ENCODE results near the gene ZSCAN22.
A peak's percentile ranks its signal among the peaks of the same experiment; 100 is the strongest.
"Not testable (repeated sequence)": the region's sequence is repeated elsewhere in the genome, so short reads cannot be mapped to it uniquely, and the experiment has no call there.

ZSCAN22 gene

DNA sequence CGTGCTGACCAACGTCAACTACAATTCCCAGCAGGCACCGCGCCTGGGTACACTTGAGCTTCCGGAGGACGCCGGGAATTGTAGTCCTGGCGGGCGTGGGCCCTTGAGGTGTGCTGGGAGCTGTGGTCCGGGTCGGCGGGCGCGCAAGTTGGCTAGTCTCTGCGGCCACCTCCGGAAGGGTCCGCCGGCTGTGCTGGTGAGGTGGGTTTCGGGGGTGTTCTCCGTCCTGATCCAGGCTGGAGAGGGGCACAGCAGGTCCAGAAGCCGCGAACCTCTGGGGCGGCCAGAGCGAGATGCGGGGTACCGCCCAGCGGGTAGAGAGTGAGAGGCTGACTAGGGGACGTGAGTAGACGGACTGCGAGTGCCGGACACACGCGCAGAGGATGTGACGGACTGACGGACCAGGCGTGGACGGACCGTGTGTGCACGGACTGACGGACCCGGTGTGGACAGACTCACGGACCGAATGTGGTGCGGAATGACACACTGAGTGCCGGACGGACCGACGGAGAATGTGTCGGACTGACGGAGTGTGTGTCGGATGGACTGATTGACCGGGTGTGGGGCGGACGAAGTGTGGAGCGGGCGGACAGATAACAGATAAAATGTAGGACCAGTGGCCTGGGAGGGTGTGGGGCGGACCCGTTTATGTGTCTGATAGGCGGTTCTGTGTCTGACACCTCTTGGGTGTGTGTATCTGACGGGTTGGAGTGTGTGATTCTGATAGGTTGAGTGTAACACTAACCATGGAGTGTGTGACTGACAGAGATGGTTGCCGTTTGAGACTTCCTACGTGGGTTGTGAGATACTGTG lies at the start of gene ZSCAN22:
TSS of gene ZSCAN22 (plus strand) at position 81 of the 813 bp plus-strand sequence. CDS start 7,809 bp downstream, outside the sequence.
- DNase-seq (ENCODE audit: low read depth): peak; percentile 86

DNA sequence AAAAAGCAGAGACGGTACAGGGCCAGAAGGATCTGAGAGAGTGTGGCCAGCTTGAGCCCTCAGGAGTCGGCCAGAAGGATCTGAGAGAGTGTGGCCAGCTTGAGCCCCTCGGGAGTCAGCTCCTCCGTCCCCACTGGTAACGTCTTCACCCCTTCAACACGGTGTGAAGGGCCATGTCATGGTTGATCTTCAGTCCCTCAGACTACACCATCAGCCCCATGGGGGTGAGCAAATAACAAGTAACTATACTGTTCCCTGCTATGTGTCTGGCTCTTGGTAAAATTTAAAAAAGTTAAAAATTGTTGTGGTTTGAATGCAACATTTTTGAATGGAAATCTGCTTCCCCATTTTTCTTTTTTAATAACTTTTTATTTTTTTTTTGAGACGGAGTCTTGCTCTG lies 49.6 kb upstream of the ZSCAN22 start:
- DNase-seq (ENCODE audit: low read depth): no peak

DNA sequence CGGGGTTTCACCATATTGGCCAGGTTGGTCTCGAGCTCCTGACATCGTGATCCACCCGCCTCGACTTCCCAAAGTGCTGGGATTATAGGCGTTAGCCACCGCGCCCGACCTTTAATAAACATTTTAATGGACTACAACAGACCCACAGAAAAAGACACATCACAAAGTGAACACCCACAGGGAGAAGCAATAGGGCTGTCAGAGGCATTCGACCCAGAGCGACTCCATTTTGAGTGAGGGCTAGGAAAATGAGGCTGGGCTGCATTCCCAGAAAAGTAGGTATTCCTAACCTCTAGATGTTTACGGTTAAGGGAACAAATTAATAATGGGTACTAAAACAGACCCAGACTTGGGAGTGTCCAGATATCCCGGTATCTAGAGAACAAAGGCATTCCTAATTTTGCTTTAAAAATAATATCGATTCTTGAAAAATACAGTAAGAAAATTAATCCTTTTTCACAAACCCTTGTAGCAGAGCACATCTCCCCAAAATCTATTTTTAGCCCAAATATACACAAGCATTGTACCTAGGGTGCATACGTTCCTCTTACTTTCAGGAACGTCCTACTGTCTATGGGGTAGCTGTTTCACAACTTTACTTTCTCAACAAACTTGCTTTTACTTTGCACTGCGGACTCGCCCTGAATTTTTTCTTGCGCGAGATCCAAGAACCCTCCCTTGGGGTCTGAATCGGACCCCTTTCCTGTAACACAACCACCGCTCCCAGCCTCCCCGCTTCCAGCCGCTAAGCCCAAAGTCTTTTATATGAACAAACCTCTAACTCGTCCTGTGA lies 48.9 kb upstream of the ZSCAN22 start:
- DNase-seq (ENCODE audit: low read depth): no peak

DNA sequence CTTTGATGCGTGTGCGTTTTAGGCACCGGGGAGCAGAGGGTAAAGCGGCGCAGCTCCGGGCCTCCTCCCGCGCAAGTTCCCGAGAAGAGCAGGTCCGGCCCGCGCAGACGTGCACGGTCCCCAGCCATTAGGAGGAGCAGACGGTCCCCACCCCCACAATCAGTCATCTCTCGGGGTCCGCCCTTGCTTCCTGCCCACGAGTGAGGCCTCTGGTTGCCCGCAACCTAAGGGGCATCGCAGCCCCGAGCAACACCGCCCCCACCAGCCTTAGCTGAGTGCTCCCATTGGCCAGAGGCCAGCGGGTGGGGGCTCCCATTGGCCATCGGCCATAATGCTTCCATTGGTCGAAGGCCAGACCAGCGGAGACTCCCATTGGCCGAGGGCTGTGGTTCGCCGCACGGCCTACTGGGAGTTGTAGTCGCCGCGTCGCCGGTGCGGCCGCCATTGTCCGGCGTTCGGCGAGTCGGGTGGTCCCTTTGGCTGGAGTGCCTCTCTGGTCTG lies 48.2 kb upstream of the ZSCAN22 start, which contains the start of gene ZNF8:
TSS of gene ZNF8 (plus strand) at position 415 of the 501 bp plus-strand sequence. CDS start 127 bp downstream, outside the sequence.
- DNase-seq (ENCODE audit: low read depth): peak; percentile 95

DNA sequence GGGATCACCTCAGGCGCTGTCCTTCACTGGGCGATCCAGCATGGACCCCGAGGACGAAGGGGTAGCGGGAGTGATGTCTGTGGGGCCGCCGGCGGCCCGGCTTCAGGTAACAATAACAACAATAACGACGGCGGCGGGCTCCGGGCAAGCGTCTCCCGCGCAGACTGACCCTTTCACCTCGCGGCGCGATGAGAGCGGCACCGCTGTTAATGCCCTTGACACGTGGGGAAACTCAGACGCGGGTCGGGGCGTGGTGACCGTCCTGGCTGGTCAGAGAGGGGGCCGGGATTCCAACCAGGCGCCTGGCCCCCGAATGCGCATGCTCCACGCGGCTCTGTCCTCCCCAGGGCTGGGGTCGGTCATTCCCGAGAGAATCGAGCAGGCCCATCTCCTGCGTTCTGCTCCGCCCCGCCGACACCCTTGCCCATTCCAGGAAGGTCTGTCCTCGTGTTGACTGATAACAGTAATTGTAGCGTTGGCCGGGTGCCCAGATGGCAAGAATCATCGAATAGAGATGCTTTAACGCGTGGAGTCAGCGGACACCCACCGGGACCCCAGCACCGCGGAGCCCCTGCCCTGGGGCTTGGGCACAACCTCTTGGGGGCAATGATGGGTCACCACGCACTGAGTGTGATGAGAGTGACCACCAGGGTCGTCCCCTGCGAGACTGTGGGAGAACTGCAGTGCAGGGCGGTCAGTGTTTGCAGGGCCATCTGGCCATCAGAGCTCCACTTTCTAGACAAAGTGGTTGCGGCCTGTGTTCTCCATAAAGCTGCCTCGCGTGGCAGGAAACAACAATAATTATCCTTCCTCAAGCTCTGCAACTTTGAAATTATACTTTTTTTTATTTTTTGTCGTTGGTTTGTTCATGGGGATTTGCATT lies 47.5 kb upstream of the ZSCAN22 start:
- DNase-seq (ENCODE audit: low read depth): peak; percentile 27

DNA sequence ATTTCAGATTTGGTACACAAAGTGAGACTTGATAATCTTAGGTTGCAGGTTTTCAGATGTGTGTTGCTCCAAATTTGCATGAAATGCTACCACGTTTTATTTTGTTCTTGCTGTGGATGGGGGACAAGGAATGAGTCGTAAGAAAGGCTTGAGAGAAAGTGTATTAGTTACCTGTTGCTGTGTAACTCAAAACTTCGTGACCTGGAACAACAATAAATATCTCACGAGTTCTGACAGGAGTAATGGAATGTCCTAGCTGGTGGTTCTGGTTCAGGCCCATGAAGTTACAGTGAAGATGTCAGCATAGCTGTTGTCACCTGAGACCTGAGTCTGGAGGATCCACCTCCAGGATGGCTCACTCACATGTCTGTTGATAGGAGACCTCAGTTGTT lies 46.9 kb upstream of the ZSCAN22 start:
- no peak for DNase-seq (ENCODE audit: low read depth)

DNA sequence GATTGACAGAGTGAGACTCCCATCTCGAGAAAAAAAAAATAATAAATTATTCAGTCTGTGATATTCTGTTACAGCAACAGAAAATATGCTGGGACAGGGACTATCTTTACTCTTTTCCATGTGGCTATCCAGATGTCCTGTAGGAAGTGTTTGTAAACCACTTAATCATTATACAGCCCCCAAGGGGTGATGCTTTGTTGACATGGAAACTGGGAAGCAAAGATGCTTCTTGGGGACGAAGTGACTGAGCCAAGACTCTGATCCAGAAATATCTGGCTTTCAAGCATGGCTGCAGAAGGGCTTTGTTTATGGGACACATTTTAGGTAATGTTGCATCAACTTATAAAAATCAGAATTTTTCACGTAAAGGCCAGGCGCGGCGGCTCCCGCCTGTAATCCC lies 42.6 kb upstream of the ZSCAN22 start:
- DNase-seq (ENCODE audit: low read depth): no peak

DNA sequence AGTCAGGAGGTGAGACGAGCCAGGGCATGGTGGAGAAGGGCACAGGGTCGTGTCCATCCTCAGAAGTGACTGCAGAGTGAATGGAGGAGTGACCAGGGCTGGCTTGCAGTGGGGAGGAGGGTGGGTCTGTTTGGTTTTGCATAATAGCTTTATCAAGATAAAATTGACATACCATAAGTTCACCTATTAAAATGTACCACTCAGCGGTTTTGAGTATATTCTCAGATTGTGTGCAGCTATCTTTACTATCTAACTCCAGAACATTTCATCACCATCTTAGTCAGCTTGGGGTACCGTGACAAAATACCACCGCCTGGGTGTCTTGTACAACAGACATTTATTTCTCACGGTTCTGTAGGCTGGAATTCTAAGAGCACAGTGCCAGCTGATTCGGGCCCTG lies 34.9 kb upstream of the ZSCAN22 start:
- no peak for DNase-seq (ENCODE audit: low read depth)

DNA sequence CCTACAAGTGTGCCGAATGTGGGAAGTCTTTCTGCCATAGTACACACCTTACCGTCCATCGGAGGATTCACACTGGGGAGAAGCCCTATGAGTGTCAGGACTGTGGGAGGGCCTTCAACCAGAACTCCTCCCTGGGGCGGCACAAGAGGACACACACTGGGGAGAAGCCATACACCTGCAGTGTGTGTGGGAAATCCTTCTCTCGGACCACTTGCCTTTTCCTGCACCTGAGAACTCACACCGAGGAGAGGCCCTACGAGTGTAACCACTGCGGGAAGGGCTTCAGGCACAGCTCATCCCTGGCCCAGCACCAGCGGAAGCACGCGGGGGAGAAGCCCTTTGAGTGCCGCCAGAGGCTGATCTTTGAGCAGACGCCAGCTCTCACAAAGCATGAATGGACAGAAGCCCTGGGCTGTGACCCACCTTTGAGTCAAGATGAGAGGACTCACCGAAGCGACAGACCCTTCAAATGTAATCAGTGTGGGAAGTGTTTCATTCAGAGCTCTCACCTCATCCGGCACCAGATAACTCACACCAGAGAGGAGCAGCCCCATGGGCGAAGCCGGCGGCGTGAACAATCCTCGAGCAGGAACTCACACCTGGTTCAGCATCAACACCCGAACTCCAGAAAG lies 31.9 kb upstream of the ZSCAN22 start:
- DNase-seq (ENCODE audit: low read depth): no peak

DNA sequence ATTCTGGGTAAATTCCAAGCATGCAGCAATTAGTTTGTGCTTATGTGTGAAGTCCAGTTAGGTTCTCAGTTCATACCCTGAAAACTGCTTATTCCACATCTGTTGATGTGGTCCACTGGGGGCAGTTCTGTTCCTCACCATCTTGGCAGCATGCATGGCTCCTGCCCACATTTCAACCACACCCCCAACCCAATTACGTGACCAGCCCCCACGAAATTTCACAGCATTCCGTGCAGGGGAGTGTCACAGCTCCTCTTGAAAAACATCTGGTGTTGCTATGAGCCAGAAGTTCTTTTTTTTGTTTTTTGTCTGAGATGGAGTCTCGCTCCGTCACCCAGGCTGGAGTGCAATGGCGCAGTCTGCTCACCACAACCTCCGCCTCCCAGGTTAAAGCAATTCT lies 30.7 kb upstream of the ZSCAN22 start:
- DNase-seq (ENCODE audit: low read depth): no peak

DNA sequence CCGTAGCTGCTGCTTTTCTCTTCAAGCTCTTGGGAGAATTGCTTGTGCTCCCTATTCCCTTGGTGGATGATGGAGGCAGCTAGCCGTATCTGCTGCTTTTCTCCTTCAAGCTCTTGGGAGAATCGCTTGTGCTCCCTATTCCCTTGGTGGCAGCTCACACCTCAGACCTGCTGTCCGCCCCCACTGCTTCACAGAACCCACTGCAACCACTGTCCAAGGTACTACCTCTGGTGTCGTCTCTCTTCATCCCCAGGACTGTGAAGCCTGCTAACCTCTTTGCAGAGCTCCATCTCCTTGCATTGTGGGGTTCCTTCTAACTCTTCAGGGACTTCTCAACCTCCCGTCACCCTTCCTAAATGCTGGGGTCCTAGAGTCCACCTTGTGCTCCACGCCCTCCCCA lies 26.2 kb upstream of the ZSCAN22 start:
- DNase-seq (ENCODE audit: low read depth): no peak

DNA sequence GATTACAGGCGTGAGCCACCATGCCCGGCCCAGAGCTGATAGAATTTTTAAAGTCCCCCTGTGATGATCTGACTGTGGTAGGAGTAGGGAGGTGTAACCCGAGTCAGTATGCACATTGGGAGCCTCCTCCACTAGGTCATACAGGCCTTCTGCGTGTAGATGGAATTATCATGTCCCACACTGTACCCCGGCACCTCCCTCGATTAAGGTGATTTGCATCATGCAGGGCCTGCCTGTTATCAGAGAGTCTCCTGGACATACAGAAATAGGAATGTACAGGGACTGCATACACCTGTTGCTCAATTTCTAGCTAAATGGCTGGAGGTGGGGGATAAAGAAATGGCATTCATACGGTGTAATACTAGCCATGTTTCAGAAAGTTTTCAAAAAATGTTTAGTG lies 22.5 kb upstream of the ZSCAN22 start:
- DNase-seq (ENCODE audit: low read depth): no peak

DNA sequence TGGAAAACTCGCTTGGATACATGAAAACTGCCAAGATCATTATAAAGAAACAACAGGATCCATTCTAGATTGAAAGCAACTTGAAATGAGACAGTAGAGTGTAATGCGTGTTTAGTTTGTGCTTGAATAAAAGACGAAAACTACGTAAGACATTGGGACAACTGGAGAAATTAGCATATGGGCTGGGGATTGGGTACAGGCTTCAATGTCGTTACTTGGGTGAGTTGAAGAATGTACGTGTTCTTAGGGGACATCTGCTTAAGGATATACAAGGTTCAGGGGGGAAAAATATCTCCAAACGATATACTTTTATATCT lies 22.1 kb upstream of the ZSCAN22 start:
- no peak for DNase-seq (ENCODE audit: low read depth)

DNA sequence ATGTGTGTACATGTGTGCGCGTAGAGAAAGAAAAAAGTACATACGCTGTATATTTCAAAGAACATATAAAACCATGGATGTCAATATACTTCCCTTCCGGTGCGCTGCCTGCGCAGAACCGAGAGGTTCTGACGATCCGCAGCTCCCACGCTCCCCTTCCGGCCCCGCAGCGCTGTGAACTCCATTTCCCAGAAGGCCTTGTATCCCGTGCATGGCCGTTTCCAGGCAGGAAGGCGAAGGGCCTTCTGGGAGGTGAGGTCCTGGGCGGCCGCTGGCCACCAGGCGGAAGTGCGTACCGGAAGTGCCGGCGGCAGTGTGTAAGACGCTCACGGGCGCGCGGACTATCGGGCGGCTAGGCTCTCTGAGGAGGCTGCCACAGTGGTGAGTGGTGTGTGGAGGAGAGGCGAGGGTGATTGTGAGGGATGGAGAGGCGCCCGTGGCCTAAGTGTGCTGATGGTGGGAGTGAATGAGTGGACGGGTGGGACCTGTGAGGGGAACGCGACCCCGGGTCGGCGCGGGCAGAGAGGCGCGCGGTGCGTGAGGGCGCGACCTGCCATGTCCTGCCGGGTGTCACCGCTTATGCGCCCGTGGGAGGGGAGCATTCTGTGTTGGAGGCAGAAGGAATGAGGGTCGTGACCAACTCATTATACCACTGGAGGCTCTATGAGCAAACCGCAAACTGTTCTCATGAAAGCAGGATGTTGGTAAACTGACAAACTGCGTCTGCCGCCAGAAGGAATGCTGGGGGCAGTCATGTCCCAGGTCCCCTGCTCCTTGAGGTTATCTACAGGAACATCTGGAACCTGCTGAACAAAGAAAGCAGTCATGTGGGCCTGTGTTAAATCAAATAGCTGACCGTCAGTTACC lies 21.5 kb upstream of the ZSCAN22 start, which contains the start of gene ERVK3-1:
TSS of gene ERVK3-1 (plus strand) at position 313 of the 867 bp plus-strand sequence. CDS start 6,792 bp downstream, outside the sequence.
- DNase-seq (ENCODE audit: low read depth): peak; percentile 84

DNA sequence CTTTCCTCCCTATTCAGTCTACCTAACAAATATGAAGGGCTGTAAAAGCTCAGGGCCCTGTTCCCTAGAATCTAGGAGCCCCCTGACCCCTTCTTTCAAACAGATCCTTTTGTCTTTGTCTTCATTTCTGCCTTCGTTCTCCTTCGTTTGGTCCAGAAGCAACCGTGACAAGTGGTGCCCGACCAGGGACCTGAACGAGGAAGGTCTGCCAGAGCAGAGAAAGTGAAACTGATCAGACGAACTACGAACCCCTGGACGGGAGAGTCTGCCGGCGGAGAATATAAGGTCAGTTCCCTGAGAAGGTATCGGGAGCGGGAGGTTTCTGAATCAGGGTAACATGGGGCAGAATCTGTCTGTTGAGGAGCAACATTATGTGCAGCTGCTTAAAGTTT lies 20.9 kb upstream of the ZSCAN22 start:
- no peak for DNase-seq (ENCODE audit: low read depth)

DNA sequence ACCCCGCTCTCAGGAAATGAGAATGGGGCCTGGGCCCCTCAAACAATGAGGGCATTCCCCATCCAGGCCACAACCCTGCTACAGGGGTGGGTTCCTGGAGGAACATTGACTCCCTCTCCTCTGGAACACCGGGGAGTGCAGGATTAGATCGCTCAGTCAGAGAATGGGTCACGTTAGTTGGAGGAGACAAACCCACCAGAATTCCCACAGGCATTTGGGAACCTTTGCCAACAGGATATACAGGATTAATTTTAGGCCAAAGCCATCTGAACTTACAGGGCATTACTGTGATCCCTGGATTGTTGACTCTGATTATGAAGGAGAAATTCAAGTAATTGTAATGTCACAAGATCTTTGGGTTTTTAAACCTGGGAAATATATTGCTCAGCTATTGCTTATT lies 19.1 kb upstream of the ZSCAN22 start:
- DNase-seq (ENCODE audit: low read depth): no peak

DNA sequence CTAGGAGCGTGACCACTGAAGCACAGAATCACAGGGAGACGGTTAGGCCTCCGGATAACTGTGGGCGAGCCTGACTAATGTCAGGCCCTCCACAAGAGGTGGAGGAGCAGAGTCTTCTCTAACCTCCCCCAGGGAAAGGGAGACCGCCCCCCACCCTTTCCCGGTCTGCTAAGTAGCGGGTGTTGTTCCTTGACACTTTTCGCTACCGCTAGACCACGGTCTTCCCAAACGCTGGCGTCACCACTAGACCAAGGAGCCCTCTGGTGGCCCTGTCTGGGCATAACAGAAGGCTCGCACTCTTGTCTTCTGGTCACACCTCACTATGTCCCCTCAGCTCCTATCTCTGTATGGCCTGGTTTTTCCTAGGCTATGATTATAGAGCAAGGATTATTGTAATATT lies 16.1 kb upstream of the ZSCAN22 start:
- not testable (repeated sequence) for DNase-seq (ENCODE audit: low read depth)

DNA sequence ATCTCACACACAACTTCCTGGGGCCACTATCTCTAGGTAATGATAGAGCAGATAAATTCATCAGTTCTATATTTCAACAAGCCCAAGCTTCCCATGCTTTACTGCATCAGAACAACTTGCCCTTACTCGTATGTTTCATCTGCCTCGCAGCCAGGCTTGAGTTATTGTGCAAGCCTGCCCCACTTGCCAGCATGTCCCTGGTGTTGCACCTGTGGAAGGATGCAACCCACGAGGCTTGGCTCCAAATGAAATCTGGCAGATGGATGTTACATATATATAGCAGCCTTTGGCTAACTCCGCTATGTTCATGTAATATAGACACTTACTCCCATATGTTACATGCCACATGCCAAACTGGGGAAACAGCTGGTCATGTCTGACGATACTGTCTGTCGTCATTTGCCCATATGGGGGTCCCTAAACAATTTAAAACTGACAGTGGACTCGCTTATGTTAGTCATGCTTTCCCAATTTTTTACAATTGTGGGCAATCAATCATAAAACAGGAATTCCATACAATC lies 15.4 kb upstream of the ZSCAN22 start:
- DNase-seq (ENCODE audit: low read depth): no peak

DNA sequence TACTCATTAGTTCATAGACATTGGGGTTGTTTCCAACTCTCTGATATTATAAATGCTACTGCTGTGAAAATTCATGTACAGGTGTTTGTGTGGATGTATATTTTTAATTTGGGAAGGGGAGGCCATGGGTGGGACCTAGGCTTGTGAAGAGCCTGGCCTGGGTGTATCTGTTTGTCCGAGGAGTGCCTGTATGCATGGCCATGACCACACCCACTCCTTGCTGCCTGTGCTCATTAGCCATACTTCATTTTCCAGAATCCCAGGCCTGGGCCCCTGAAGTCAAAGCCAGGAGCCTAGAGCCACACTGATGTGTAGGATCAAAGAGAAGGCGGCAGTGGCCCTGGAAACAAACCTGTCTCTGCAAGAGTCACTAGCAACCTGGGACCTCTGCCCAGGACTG lies 11.2 kb upstream of the ZSCAN22 start:
- no peak for DNase-seq (ENCODE audit: low read depth)

DNA sequence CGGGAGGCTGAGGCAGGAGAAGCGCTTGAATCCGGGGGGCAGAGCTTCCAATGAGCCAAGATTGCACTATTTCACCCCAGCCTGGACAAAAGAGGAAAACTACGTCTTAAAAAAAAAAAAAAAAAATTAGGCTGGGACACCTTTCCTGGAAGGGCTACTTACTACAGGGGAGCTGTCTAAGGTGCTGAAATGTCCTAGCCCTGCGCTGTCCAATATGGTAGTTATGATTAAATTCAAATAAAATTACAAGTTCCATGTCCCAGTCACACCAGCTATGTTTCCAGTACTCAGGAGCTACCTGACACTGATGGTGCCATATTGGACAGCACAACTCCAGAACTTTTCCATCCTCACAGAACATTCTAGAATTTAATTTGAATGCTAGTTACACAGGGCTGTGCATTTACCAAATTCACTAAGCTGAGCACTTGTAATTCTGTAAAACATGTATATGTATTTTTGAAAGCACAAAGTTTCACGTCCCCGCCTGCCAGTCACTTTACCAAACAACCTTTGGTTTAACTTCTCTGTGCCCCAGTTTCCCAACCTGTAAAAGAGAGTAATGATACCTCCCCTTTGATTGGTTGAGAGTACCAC lies 9.2 kb upstream of the ZSCAN22 start:
- no peak for DNase-seq (ENCODE audit: low read depth)
